ENCODE results near the gene ACP2.

GRCh38 chr11:47257177-47257516, 8.5 kb upstream of the ACP2 start:
- TF ChIP-seq CTCF (conservative IDR thresholded peaks at IDR 0.05; ENCODE audit: low read length) (no peak), EZH2phosphoT487 (IDR thresholded peaks at IDR 0.05; ENCODE audit: borderline replicate concordance) (no peak)

Data from Loucy (cell line).